Measurements from ENCODE around the gene GLIS2.
"Not testable (repeated sequence)": the region's sequence is repeated elsewhere in the genome, so short reads cannot be mapped to it uniquely, and the experiment has no call there.

Gene GLIS2

DNA sequence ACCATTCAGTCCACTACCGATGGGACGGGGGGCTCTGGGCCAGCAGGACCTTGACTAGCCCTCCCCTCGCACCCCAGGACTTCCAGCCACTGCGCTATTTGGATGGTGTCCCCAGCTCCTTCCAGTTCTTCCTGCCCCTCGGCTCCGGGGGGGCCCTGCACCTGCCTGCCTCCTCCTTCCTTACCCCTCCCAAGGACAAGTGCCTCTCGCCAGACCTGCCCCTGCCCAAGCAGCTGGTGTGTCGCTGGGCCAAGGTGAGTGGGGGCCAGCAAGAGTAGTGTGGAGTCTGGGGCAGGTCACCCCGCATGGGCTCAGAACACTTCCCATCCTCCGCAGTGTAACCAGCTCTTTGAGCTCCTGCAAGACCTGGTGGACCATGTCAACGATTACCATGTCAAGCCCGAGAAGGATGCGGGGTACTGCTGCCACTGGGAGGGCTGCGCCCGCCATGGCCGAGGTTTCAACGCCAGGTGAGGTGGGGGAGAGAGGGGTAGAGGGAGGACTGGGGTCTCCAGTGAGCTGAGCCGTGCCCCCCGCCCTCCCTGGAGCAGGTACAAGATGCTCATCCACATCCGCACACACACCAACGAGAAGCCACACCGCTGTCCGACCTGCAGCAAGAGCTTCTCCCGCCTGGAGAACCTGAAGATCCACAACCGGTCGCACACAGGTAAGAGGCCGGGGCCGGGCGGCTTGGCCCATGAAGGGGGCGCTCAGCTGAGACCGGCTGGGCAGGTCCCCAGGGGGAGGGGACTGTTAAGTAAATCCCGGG is 19.0 kb downstream of the GLIS2 start:
- no peak for DNase-seq (ENCODE audit: low read depth in 2 of 2)

DNA sequence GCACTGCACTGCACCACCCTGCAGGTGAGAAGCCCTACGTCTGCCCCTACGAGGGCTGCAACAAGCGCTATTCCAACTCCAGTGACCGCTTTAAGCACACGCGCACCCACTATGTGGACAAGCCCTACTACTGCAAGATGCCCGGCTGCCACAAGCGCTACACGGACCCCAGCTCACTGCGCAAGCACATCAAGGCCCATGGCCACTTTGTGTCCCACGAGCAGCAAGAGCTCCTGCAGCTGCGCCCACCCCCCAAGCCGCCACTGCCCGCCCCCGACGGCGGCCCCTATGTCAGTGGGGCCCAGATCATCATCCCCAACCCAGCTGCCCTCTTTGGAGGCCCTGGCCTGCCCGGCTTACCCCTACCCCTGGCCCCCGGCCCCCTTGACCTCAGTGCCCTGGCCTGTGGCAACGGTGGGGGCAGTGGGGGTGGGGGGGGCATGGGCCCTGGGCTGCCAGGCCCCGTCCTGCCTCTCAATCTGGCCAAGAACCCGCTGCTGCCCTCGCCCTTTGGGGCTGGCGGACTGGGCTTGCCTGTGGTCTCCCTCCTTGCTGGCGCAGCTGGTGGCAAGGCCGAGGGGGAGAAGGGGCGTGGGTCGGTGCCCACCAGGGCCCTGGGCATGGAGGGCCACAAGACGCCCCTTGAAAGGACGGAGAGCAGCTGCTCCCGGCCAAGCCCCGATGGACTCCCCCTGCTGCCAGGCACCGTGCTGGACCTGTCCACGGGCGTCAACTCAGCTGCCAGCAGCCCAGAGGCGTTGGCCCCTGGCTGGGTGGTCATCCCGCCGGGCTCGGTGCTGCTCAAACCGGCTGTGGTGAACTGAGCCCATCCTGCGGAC is 21.1 kb downstream of the GLIS2 start:
- DNase-seq (ENCODE audit: low read depth in 2 of 2) = no peak

DNA sequence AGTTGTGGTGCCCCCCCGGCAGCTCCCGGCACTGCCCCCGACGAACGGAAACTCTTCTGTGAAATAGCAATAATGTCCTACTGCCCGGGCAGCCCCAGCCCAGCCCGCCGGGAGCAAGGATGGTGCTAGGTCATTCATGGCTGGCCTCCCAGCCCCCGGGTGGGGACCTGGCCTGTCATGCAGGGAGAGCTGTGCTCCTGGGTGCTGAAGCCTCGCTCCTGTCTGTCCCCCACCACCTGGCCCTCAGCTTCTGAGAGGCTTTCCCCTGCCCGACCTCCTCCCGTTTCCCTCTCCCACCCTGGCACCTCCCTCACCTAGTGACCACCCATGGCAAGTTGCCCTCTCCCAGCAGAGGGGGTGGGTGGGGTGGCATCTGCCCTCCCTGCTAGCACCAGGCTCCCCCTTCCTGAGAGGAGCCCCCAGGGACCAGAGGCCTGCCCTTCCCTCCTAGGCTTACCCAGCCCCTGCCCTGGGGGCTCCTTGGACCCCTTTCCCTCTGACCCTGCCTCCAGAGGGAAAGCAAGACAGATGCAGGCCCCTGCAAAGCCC is 21.7 kb downstream of the GLIS2 start:
- no peak for DNase-seq (ENCODE audit: low read depth in 2 of 2)

DNA sequence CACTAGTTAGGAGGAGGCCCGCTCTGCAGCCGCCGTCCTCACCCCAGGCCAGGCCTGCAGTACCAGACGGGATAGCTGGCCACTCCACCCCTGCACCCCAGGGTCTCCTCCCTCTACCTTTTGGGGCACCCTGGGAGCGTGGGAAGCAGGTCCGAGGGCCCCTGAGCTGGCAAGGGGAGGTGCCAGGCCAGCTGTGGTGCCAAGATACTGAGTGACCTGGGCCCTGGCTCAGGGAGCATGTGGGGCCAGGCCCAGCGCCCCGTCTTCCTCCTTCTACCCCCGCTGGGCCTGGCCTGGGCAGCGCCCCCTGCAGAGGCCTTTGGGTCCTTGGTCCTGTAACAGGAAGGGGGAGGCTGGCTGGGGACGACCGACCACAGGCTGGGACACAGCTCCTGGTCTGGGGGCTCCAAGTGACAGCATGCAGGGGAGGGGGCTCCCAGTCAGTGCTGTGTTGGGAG is 22.3 kb downstream of the GLIS2 start:
- DNase-seq (ENCODE audit: low read depth in 2 of 2) = no peak

DNA sequence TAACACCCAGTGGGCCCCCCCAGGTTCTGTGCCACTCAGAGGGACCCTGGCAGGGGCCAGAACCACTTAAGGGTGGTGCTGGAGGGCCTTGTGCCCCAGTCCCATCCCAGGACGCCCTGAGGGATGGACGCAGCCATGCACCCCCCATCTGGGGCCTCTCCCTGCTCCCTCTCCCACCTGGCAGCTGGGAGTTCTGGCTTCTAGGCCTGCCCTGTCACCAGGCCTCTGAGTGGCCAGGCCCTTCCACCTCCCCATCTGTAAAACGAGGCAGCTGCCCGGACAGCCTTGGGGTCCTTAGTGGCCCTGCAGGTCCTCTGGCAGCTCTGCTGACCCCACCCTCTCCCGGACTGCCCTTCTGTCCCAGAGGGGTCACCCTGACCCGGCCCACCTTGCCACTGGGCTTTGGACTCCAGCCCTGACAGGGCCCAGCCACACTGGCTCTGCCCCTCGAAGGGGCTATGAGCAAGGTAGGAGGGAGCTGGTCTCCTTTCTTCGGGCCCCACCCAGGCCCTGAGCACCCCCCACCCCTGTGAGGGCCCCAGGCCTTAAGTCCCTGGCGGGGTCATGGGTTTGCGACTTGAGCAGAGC is 22.9 kb downstream of the GLIS2 start:
- DNase-seq (ENCODE audit: low read depth in 2 of 2) = no peak

DNA sequence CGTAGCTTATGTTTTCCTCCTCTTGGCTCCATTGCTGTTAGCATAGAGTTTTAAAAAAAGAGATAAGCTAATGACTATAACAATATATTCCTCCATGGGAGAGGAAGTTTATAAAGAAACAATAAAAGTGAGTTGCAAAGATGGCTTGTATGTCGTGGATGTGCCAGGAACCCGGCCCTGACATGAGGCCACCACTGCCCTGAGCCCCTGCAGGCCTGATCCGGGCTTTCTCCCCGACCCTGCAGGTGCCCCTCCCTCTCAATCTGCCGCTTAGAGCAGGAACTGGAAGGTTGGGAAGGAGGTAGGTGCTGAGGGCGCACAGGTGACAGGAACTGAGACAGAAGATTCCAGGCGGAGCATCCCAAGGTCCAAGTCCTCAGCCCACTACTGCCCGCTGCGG is 23.6 kb downstream of the GLIS2 start:
- no peak for DNase-seq (ENCODE audit: low read depth in 2 of 2)

DNA sequence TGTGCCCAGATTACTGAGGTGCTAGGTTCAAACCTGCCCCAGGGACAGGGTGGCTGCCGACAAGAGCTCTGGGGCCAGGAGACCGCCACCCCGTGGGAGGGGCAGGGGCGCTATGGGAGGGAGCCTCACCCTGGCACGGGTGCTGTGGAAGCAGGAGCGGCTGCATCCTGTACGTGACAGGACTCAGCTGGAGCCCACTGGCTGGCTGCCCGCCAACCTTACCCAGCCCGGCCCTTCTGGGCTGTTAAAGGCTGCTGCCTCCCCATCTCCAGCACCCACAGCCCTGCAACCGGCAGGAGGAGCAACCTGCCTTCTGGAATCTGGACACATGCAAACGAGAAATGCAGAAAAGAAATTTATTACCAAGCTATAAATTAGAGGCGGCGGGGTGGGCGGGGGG is 24.0 kb downstream of the GLIS2 start:
- DNase-seq (ENCODE audit: low read depth in 2 of 2) = no peak

DNA sequence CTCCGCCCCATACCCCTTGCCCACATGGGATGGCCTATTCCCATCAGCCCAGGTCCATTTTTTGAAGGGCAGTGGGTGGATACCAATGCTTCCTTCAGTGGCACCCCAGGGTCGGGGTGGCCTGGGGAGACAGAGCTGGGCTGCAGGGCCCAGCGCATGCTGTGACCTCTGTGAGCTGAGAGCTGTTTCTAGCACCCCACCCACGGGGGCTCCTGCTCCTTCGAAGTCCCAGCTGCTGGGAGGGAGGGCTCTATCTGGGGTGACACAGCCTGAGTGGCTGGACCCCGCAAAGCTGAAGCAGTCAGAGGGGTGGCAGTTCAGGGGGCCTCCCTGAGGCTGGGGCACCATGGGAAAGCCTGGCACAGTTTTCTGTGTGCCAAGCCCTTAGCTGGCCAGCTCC is 24.6 kb downstream of the GLIS2 start:
- no peak for DNase-seq (ENCODE audit: low read depth in 2 of 2)

DNA sequence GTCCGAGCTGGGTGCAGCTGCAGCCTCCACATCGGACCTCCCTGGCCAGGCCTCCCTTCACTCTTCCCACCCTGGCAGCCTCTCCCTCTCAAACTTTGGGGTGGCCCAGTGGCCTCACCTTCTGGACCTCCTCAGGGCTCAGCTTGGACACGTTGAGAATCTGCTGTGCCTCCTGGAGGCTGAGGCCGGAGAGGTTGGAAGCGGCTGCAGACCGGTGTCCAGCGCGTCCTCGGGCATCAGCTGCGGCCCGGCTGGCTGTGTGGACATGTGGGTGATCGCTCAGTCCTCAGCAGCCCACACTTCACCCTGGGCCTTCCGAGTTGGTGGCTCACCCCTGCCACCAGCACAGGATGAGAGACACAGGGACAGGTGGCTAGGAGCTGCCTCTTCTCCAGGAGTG is 25.4 kb downstream of the GLIS2 start:
- no peak for DNase-seq (ENCODE audit: low read depth in 2 of 2)

DNA sequence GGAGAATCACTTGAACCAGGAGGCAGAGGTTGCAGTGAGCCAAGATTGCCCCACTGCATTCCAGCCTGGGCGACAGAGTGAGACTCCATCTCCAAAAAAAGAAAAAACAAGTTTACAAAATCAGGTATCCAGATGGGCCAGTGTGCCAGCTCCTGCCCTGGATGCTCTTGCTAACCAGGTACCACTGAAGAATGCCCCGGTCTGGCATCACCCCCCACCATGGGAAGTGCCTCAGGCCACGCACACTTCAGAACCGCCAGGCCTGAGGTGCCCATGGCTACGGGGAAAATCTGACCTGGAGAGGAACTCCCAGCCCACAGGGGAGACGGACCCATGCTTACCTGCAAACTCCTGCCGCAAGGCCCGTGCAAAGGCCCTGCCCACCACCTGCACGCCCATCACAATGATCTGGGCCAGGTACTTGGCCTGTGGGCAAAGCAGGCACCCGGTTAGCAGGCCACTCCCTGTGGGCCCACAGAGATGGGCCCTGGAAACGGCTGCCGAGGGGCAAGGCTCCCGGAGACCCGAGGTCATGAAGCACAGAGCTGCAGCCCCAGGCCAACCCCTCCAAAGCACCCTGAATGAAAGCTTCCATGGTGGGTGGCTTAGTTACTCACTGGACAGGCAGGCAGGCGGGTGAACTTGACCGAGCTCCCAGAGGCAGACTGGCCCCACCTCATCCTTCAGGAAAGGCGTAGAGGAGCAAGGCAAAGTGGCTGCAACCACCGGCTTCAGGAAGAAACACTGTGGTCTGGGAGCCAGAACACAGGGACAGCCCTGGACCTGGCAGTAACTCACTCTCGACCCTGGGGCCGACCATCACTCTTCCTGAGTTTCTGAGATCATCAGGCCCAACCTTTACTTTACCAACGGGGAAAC is 27.2 kb downstream of the GLIS2 start:
- no peak for DNase-seq (ENCODE audit: low read depth in 2 of 2)

DNA sequence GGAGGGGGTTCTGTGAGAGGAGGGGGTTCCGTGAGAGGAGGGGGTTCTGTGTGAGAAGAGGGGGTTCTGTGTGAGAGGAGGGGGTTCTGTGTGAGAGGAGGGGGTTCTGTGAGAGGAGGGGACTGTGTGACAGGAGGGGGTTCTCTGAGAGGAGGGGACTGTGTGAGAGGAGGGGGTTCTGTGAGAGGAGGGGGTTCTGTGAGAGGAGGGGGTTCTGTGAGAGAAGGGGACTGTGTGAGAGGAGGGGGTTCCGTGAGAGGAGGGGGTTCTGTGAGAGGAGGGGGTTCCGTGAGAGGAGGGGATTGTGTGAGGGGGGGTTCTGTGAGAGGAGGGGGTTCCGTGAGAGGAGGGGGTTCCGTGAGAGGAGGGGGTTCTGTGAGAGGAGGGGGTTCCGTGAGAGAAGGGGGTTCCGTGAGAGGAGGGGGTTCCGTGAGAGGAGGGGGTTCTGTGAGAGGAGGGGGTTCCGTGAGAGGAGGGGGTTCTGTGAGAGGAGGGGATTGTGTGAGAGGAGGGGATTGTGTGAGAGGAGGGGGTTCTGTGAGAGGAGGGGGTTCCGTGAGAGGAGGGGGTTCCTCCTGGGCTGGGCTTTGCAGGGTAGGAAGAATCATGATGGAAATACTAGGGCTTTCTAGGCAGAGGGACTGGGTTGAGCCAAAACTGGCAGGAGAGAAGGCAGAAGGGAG is 28.6 kb downstream of the GLIS2 start:
- not testable (repeated sequence) for DNase-seq (ENCODE audit: low read depth in 2 of 2)

DNA sequence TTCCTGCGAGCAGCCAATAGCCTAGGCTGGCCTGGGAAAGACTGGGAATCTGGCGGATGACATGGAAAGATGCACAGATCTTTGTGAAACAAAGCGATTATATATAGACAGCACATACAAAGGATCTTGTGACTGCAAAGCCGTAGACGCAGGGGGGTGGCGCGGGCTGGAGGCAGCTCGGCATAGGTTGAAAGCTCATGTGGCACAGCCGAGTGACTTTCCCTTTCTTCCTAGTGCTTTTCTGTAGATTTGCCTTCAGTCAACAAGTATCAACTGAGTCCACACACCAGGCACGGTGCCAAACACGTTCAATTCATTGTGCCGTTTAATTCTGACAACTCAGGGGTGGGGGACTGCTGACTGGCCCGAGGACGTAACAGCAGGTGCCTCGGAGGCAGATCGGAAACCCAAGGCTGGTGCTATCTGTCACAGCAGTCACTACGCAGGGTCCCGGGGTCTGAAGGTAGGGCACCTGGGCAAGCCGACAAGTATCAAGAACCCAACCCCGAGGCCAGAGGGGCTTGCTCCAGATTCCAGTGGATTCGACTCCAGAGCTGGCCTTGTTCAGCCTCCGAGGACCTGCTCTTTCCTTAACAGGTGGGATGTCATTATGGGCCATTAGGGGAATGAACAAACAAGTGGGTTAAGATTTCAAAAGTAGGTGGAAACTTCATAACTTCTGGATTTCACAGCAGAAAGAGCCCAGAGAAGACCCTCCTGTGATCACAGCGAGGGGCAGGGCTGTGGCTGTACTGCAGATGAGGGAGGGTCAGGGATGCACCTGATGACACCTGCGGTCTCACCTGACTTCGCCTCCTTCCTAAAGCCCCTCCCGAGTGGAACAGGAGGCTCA is 29.3 kb downstream of the GLIS2 start:
- DNase-seq (ENCODE audit: low read depth in 2 of 2) = no peak

DNA sequence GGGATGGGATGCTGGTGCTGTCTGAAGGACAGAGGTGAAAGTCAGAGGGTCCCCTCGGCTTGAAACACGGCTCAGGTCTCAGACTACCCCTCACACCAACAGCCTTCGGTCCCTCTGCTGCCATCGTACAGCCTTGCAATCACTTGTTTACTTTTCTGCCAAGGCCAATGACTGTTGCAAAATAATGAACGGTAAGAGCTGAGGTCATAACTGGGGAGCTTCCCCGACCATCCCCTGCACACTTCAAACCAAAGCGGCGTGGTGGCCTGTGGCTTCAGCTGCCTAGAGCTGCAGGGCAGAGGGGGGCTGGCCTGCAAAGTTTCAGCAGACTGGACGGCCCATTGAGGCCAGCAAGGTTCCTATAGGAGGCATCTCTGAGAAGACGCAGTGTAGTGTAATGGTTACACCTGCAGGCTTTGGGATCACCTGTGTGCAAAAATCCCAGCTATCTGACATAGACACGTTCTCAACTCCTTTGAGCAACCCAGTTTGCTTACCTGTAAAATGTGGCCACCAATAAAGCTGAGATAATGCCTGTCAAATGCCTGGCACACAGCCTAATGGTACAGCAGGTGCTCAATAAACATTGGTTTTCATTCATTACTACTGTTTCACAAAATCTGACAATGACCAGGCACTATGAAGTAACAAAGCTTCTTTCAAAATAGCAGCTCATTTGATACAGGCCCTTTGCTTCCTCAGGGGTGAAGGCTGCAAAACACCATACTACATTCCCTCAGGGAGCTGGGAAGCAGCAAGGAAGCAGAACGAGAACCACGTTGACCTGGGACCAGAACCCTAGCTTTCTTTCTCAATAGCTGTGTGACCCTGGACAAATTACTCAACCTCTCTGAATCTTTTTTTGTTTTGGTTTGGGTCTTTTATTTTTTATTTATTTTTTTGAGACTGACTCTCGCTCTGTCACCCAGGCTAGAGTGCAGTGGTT is 30.2 kb downstream of the GLIS2 start:
- DNase-seq (ENCODE audit: low read depth in 2 of 2) = no peak

DNA sequence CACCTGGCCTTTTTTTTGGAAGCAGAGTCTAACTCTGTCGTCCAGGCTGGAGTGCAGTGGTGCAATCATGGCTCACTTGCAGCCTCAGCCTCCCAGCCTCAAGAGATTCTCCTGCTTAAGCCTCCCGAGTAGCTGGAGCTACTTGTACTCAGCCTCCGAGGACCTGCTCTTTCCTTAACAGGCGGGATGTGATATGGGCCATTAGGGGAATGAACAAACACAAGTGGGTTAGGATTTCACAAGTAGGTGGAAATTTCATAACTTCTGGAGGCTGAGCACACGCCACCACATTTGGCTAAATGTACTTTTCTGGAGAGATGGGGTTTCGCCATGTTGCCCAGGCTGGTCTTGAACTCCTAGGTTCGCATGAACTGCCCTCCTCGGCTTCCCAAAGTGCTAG is 31.1 kb downstream of the GLIS2 start:
- no peak for DNase-seq (ENCODE audit: low read depth in 2 of 2)

DNA sequence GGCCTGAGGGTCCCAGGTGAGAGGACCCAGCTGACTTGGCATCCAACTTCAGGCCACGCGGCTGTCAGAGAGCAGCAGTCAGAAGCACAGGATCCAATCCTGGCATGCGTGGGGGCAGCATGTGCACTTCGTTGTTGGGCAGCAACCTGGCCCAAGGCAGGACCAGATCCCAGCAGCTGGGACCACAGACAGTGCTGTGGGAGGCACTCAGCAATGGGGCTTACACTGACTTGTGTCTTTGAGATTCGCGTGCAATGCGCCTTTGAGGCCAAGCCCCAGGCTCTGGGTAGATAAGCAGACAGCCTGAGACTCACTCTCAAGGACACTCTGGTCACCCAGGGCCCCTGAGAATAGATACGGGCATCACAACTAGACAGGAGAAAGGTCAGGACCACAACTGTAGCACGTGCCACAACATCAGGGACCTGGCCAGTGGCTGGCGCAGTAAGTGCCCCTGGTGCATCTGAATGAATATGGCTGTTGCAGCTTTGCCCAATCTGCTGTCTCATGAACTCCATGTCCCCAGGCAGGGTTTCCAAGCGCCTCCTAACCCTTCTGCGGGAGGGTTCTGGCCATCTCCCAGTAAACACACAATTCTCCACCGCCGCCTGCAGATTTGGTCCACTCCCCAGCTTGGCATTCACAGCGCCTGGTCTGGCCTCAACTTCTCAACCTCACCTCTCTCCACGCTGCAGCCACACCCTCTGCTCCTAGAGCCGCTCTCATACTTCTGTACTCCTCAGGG is 32.1 kb downstream of the GLIS2 start:
- no peak for DNase-seq (ENCODE audit: low read depth in 2 of 2)

DNA sequence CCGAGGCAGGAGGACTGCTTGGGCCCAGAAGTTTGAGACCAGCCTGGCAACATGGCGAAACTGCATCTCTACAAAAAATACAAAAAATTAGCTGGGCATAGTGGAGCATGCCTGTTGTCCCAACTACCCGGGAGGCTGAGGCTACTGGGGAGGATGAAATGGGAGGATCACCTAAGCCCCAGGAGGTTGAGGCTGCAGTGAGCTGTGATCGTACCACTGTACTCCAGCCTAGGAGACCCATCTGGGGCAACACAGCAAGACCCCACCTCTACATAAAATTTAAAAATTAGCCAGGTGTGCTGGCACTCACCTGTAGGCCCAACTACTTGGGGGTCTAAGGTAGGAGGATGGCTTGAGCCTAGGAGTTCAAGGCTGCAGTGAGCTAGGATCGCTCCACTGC is 33.5 kb downstream of the GLIS2 start:
- DNase-seq (ENCODE audit: low read depth in 2 of 2) = no peak

DNA sequence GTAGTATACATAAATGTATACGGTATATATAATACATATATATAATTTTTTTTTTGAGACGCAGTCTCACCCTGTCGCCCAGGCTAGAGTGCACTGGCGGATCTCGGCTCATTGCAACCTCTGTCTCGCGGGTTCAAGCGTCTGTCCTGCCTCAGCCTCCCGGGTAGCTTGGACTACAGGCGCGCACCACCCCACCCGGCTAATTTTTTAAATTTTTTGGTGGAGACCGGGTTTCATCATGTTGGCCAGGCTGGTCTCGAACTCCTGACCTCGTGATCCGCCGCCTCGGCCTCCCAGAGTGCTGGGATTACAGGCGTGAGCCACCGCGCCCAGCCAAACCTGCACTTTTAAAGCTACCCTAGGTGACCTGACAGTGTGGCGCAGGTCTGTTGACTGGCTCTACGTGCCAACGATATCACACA is 34.5 kb downstream of the GLIS2 start:
- DNase-seq (ENCODE audit: low read depth in 2 of 2) = no peak

All from stimulated activated CD8-positive, alpha-beta memory T cell treated with anti-CD3 and anti-CD28 coated beads, Interleukin-15, amount 100 ng/mL, for 4 hours (primary cell).